Right lobe of liver (tissue), 4 donors: ENCODE measurements around the gene BRINP3.

Experiments used
- CTCF ChIP-seq, 4 donors: fragments of 200-600 bp in 3 of 4; fragments of 450-650 bp in 1 of 4; IDR thresholded peaks; one replicate each; pipeline versions ENCODE4 v1.5.1 to v1.8.0; 2016 to 2022; ENCODE audit warnings: antibody characterized with exemption in 4 of 4, mild to moderate bottlenecking in 2 of 4
- POLR2A ChIP-seq: fragments of 450-650 bp; IDR thresholded peaks from one replicate; pipeline ENCODE4 v1.6.1; 2017; ENCODE audit warnings: antibody characterized with exemption, mild to moderate bottlenecking
- donor health status: DM: no; HTN: no; CAD: no.
- donor health status: DM: no; HTN: no; CAD: no.
- donor health status: DM: no; HTN: yes; CAD: no.

DNA sequence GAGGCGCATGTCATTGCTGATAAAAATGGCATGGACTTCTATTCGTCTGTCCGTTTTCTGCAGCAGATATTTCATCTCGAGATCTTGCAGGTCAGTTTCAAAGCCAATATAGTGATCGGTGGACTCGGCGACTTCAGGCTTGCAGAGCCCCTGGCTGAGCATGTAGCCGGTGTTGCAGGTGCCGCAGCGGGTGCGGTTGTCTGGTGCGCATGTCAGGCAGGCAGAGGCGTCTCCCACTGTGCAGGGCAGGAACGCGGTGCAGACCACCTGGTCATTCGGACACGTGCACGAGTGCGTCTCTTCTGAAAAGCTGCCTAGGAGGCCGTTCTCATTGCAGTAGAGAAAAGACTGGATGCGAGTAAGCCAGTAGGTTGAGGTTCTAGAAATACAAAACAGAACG, 378.9 kb downstream of the BRINP3 start:
- TF ChIP-seq CTCF (IDR thresholded peaks at IDR 0.05) (no peak), POLR2A (no peak)
